GM21423 (cell line): ENCODE measurements around the gene PREX1.
A peak's percentile ranks its signal among the peaks of the same experiment; 100 is the strongest.

Experiments
- ATAC-seq: cut with Tn5 transposase; IDR thresholded peaks from one replicate; pipeline ENCODE4 v1.9.1; 2021; ENCODE audit warnings: mild to moderate bottlenecking, moderate library complexity; ENCODE audit not compliant: unreplicated experiment

Gene PREX1

GRCh38 chr20:48721324-48722001, 106.3 kb downstream of the PREX1 start:
- no peak for ATAC-seq

GRCh38 chr20:48720256-48720985, 107.4 kb downstream of the PREX1 start:
- ATAC-seq = no peak

GRCh38 chr20:48719598-48720255, 108.1 kb downstream of the PREX1 start:
- no peak for ATAC-seq

GRCh38 chr20:48718786-48719578, 108.8 kb downstream of the PREX1 start:
- peak; percentile 29 for ATAC-seq

- no peak for ATAC-seq
Measured at GRCh38 chr20:48717680-48718223, 110.0 kb downstream of the PREX1 start.

- ATAC-seq = no peak
Measured at GRCh38 chr20:48717095-48717672, 110.6 kb downstream of the PREX1 start.

- ATAC-seq = no peak
Measured at GRCh38 chr20:48716541-48716940, 111.3 kb downstream of the PREX1 start.

GRCh38 chr20:48716086-48716485, 111.7 kb downstream of the PREX1 start:
- no peak for ATAC-seq

GRCh38 chr20:48714764-48715163, 113.0 kb downstream of the PREX1 start:
- ATAC-seq = no peak

- ATAC-seq = no peak
Measured at GRCh38 chr20:48711696-48712464, 115.9 kb downstream of the PREX1 start.

GRCh38 chr20:48711044-48711428, 116.8 kb downstream of the PREX1 start:
- ATAC-seq = no peak

- no peak for ATAC-seq
Measured at GRCh38 chr20:48710341-48711043, 117.3 kb downstream of the PREX1 start.

- no peak for ATAC-seq
Measured at GRCh38 chr20:48709744-48710143, 118.1 kb downstream of the PREX1 start.

GRCh38 chr20:48709058-48709691, 118.6 kb downstream of the PREX1 start:
- ATAC-seq = no peak

GRCh38 chr20:48708630-48709029, 119.2 kb downstream of the PREX1 start:
- ATAC-seq = no peak

GRCh38 chr20:48708116-48708515, 119.7 kb downstream of the PREX1 start:
- no peak for ATAC-seq

- ATAC-seq = no peak
Measured at GRCh38 chr20:48706710-48707365, 121.0 kb downstream of the PREX1 start.

GRCh38 chr20:48706116-48706656, 121.6 kb downstream of the PREX1 start:
- no peak for ATAC-seq
